GM12872 (cell line): ENCODE results near the gene JOSD2.

Source experiments
- CTCF ChIP-seq: IDR thresholded peaks from 3 replicates; pipeline ENCODE4 v1.5.1; 2011; ENCODE audit warnings: low read depth, mild to moderate bottlenecking, low read length, moderate library complexity; ENCODE audit not compliant: insufficient read depth

The JOSD2 gene

GRCh38 chr19:50494186-50495019, 16.6 kb downstream of the JOSD2 start:
- TF ChIP-seq CTCF, result no peak

GRCh38 chr19:50493171-50493570, 17.8 kb downstream of the JOSD2 start:
- TF ChIP-seq CTCF, result no peak

DNA sequence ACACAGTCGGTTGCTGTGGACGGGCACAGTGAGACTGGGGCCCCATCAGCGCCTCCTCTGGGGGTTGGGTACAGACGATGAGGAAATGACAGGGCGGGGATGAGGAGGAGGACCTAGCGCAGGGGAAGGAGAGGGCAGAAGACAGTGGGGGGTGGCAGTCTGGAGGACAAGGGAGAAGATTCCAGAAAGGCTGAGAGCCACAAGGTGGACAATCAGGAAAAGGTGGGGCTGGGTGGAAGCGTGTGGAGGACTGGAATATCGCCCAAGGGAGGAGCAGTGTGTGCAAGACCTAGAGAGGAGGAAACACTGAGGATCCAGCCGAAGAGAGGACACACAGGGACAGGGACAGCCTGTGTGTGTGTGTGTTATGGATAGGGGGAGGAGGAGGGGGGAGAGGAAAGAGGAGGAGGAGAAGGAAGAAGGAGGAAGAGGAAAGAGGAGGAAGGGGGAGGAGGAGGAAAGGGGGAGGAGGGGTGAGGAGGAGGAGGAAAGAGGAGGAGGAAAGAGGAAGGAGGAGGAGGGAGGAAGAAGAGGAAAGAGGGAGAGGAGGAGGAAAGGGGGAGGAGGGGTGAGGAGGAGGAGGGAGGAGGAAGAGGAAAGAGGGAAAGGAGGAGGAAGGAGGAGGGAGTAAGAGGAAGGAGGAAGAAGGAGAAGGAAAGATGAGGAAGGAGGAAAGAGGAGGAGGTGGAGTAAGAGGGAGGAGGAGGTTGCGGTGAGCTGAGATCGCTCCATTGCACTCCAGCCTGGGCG, 18.5 kb downstream of the JOSD2 start:
- TF ChIP-seq CTCF, result no peak

DNA sequence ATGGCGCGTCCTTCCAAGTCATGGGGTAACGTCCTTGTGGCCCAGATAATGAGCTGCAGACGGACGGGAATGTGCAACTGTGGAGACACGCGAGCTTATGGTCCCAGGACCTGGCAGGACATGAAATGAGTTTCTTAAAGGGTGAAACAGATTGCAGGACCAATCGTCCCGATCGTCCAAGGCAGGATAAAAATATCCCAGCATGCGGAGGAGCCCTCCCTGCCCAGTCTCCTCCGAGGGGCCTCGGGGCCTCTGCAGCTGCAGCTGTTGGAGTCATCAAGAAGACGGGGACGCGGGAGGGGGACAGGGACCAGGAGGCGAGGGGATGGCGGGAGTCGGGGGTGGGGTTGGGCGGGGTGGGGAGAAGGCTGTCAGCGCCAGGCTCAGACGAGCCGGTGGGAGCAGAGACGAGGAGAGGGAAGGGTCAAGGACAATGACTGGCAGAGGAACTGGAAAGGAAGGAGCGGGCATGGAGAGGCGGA, 20.0 kb downstream of the JOSD2 start:
- no peak for TF ChIP-seq CTCF

DNA sequence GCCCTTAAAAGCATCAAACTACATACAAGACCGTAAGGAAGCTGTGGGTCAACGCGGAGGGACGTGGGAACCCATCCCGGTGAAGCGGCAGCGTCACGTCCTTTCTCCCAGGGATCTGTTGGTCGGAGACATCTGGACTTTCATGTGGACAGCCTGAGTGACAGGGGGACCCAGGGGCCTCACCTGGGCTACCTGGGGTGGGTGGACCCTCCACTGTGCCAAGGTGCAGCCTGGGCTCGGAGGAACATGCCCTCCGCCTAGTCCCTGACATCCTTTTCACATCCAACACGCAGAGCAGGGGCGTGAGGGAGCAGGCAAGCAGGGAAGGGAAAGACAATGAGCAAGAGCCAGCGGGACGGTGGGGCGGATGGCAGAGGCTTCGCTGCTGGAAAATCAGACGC, 20.6 kb downstream of the JOSD2 start:
- no peak for TF ChIP-seq CTCF

GRCh38 chr19:50489461-50490011, 21.5 kb downstream of the JOSD2 start:
- TF ChIP-seq CTCF, result no peak
